HT1080 (cell line): ENCODE results near the gene DDAH1. TPM values are rescaled to one million over a fixed set of nuclear protein-coding genes. Genes with fewer than 3 reads are reported as not detected.

Experiments used
- DNase-seq: peaks from one replicate; pipeline ENCODE4 v3.0.0-alpha.2; 2015; ENCODE audit warnings: low read depth
- total RNA-seq: library from RNA; depleted of rRNA; stranded (reverse); fragments of >200 nt; shearing (Covaris generic); gene quantifications from 2 replicates; pipeline ENCODE4 v1.2.3, GENCODE V29; 2014

DDAH1 gene
- total RNA-seq, 1 experiment from 2014 or later = 94.2 TPM

GRCh38 chr1:85394130-85394529, 70.8 kb downstream of the DDAH1 start:
- DNase-seq = no peak

GRCh38 chr1:85393490-85393889, 71.5 kb downstream of the DDAH1 start:
- DNase-seq = no peak

GRCh38 chr1:85388416-85388815, 76.5 kb downstream of the DDAH1 start:
- no peak for DNase-seq

- DNase-seq = peak; percentile 11
Measured at GRCh38 chr1:85387781-85388180, 77.2 kb downstream of the DDAH1 start.

- DNase-seq = no peak
Measured at GRCh38 chr1:85386068-85386722, 78.8 kb downstream of the DDAH1 start.

GRCh38 chr1:85379203-85380136, 85.5 kb downstream of the DDAH1 start:
- no peak for DNase-seq

GRCh38 chr1:85378534-85378933, 86.4 kb downstream of the DDAH1 start:
- DNase-seq = no peak

- no peak for DNase-seq
Measured at GRCh38 chr1:85376356-85376755, 88.6 kb downstream of the DDAH1 start.

- no peak for DNase-seq
Measured at GRCh38 chr1:85375493-85375892, 89.5 kb downstream of the DDAH1 start.

GRCh38 chr1:85374160-85374559, 90.8 kb downstream of the DDAH1 start:
- peak; percentile 82 for DNase-seq

- no peak for DNase-seq
Measured at GRCh38 chr1:85373378-85373708, 91.6 kb downstream of the DDAH1 start.

GRCh38 chr1:85372683-85373377, 92.1 kb downstream of the DDAH1 start:
- DNase-seq = no peak

- DNase-seq = no peak
Measured at GRCh38 chr1:85371021-85371420, 93.9 kb downstream of the DDAH1 start.

- DNase-seq = no peak
Measured at GRCh38 chr1:85368073-85368770, 96.7 kb downstream of the DDAH1 start.

- DNase-seq = peak; percentile 84
Measured at GRCh38 chr1:85366391-85367170, 98.4 kb downstream of the DDAH1 start.

GRCh38 chr1:85365851-85366250, 99.1 kb downstream of the DDAH1 start:
- no peak for DNase-seq

- DNase-seq = no peak
Measured at GRCh38 chr1:85363521-85363920, 101.4 kb downstream of the DDAH1 start.

- DNase-seq = no peak
Measured at GRCh38 chr1:85363092-85363491, 101.9 kb downstream of the DDAH1 start.

GRCh38 chr1:85361606-85362296, 103.2 kb downstream of the DDAH1 start:
- DNase-seq = no peak
